NOMO-1 treated with dmso at 0.1 percent for 144 hours (cell line): ENCODE measurements around the gene NRROS.
A peak's percentile ranks its signal among the peaks of the same experiment; 100 is the strongest.

ENCODE experiments used
- DNase-seq: peaks from one replicate; lab custom pipeline; 2025; ENCODE audit not compliant: unreplicated experiment; lab: John Stamatoyannopoulos, UW

NRROS gene

GRCh38 chr3:196677353-196677752 lies 37.9 kb downstream of the NRROS start:
- no peak for DNase-seq

DNA sequence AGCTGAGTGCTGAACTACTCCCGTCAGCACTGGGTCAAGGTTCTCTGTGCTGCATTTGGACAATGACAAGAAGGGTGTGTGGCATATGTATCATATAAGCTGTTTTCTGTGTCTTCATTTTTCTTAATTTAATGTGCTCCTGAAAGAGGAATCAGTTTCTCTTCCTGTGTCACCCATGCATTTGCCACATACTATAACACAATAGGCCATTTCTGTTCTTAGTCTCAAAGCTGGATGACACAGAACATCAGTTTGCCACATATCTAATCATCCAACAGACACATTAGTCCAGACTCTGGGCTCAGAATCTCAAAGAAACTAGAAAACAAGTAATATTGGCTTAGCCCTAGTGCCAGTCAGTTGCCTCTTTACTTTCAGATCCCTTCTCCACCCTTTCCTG lies 38.4 kb downstream of the NRROS start:
- no peak for DNase-seq

GRCh38 chr3:196684548-196685407 lies 45.3 kb downstream of the NRROS start:
- peak; percentile 90 for DNase-seq

- no peak for DNase-seq
These were observed 46.9 kb downstream of the NRROS start for GRCh38 chr3:196686436-196686835.

DNA sequence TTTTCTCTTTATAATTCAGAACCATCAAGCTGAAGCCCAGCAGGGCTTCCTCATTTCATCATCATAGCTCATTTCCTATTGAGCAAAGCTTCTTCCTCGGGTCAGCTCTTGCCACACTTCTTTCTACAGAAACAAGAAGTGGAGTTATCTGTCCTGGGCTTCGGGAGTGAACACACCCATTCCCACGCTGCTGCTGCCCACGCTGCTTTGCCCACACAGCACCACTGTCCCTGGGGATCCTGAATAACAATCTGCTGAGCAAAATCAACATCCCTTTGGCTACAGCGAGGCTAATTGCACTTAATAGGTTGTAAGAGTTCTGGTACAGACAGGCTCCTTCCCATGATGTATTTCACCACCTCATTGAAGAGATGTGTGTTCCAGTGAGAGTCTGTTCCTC lies 48.9 kb downstream of the NRROS start:
- peak; percentile 94 for DNase-seq

GRCh38 chr3:196689941-196690660 lies 50.6 kb downstream of the NRROS start:
- no peak for DNase-seq

DNA sequence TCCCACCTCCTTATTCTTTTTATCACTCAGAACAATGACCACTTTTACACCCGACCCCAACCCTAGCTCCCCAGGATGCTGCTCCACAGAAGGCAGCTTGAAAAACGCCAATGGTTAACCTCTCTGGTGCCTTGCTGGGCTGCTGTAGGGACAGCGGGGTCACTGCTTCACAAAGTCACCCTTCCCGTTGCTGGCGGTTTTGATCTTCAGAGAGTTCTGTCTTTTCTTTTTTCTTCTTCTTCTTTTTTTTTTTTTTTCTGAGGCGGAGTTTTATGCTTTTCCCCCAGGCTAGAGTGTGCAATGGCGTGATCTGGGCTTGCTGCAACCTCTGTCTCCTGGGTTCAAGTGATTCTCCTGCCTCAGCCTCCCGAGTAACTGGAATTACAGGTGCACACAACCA lies 51.9 kb downstream of the NRROS start:
- DNase-seq, result peak; percentile 27

- DNase-seq, result peak; percentile 23
These were observed 54.7 kb downstream of the NRROS start for GRCh38 chr3:196694202-196694638.

- no peak for DNase-seq
These were observed 55.7 kb downstream of the NRROS start for GRCh38 chr3:196694941-196695848.

DNA sequence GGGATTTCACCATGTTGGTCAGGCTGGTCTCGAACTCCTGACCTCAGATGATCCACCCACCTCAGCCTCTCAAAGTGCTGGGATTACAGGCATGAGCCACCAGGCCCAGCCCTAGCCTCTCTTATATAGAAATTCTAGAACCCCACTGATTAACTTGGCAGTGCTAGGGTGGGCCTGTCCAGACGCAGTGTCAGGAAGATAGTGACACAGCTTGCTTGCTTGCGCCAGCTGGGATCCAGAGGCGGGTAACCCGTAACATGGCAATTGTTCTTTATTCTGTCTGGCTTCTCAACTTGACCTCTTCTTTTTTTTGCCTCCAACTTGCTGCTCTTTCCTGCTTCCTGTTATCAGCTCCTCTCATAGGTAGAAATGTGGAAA lies 56.3 kb downstream of the NRROS start:
- no peak for DNase-seq

DNA sequence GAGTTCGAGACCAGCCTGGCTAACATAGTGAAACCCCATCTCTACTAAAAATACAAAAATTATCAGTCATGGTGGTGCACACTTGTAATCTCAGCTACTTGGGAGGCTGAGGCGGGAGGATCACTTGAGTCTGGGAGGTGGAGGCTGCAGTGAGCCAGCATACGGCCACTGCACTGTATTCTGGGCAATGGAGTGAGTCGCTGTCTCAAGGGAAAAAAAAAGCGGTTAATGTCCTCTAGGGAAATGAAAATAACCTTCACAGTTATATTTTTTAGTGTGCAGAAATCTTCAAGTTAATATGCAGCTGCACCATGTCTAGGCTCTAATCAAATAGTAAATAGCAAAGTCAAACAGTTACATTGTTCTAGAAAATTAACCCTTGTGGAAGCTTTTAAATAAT lies 57.8 kb downstream of the NRROS start:
- DNase-seq, result no peak

DNA sequence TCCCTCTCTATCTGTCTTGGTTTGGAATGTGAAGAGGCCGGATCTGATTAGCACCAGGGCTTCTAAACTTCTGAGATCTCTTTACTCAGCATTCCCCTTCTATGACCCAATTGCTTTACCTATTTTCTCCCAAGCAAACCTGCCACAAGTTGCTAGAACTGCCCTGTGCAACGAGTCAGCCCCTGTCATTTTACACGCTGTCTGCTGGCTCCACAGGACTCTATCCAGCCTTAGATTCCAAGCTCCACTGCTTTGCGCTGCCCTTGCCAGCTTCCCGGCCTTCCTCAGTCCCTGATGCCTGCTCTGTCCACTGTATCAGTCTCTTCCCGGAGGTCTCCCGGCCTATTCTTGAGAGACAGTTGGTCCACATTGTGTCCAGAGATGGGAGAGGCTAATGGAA lies 60.3 kb downstream of the NRROS start:
- no peak for DNase-seq

DNA sequence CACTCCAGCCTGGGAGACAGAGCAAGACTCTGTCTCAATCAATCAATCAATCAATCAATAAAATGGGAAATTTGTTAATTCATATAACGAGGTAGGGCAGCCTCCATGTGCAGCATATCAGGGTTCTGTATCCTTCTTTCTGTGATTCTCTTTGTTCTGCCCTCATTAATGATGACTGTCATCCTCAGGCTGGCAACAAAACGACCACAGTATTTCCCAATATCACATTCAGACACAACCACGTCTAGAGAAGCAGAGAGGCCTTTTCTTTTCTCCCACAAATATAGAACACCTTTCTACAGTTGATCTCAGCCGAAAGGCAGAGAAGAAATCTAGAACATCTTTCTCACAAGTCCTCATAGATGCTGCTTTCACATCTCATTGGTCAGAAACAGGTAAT lies 61.3 kb downstream of the NRROS start:
- peak; percentile 22 for DNase-seq

GRCh38 chr3:196706327-196706726 lies 66.8 kb downstream of the NRROS start:
- DNase-seq, result no peak

DNA sequence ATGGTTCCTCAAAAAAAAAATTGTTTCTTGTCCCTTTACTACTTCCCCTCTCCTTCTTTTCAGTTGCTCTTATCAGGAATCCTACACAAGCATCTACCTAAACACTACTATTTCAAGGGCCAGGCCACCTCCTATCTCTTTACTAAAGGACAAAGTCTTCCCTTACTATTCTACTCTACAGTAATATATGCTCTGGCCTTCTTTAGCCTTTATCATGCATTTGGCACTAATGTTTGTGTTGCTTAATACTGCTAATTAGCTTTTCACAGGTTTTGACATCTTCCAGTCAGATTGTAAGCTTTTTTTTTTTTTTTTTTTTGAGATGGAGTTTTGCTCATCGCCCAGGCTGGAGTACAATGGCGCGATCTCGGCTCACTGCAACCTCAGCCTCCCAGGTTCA lies 67.2 kb downstream of the NRROS start:
- DNase-seq, result peak; percentile 41

- no peak for DNase-seq
These were observed 68.1 kb downstream of the NRROS start for GRCh38 chr3:196707566-196707965.

DNA sequence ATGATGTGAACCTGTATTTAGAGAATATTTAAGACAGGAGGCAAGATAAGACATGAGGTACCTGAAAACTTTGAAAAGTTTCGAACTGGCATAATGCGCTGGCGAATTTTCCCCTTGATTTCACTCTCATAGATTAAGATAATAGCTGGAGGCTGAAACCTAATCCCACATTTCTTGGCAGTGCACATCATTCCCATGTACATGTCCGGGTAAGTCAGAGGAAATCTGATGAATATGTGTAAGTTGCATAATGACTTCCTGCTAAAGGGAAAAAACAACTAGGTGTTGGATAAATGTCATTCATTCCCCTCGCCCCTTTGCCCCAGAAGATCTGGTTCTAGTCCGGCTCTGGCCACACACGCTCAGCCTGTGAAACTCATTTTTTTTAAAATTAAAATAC lies 69.0 kb downstream of the NRROS start:
- DNase-seq, result no peak
